ENCODE results near the gene TSPAN18. TPM values are rescaled to one million over a fixed set of nuclear protein-coding genes. Genes with fewer than 3 reads are reported as not detected.

TSPAN18 gene
- total and polyA plus RNA-seq, 2 of the 8 experiments (the other 6 are each of a cell fraction or from before 2014, with no cell fraction given): 5.2 to 10.2 TPM

DNA sequence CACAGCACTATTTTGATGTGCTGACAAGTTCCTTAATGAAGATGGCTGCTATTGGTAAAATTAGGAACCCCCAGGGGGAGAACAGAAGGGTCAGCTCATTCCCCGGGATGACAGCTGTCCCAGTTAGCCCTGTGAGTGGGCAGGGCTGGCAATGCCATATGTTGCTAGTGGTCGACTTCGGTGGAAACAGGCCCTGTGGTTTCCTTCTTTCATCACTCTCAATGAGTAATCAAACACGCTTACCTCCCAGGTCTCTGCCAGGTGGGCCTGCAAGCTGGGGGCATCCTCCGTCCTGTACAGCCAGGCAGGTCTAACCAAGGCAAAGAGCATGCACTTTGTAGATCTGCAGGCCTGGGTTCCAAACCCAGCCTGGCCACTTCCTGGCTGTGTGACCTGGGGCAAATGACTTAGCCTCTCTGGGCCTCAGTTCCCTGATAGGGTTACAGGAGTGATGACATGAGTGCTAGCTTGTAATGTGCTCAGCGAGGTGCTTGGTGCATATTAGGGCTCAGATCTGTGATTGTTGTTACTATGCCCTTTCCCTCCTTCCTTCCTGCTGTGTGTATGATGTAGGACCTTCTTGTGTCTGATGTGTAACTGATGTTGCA lies 85.2 kb downstream of the TSPAN18 start:
- Histone ChIP-seq H3K4me1 (replicated peaks in 1 of 4; ENCODE audit: control insufficient read depth in 3 of 4, insufficient read depth in 4 of 4, low read length in 3 of 4) (no peaks in the 10 kb centered on the region), H2BK5ac (ENCODE audit: low read depth, low read length) (no peak overlapping the region), H4K20me1 (replicated peaks in 1 of 2; ENCODE audit: control insufficient read depth in 1 of 2, insufficient read depth in 2 of 2, low read length in 2 of 2) (no peaks in the 10 kb centered on the region), H3K36me3 (ENCODE audit: control insufficient read depth in 2 of 4, insufficient read depth in 4 of 4, low read length in 3 of 4) (no peaks in the 10 kb centered on the region), H2AFZ (ENCODE audit: low read length) (no peak overlapping the region), H3K9me3 (ENCODE audit: insufficient read depth in 2 of 2, low read depth in 1 of 2, low read length in 1 of 2) (no peaks in the 10 kb centered on the region), H2BK15ac (ENCODE audit: low read length) (no peak overlapping the region), H3K18ac (ENCODE audit: extremely low read depth, low read length) (no peak overlapping the region), H4K5ac (ENCODE audit: insufficient read length, low read depth, low read length) (no peak overlapping the region), H3K79me2 (ENCODE audit: control insufficient read depth in 1 of 2, insufficient read depth in 2 of 2, low read length in 2 of 2) (no peaks in the 10 kb centered on the region), H2BK120ac (replicated peaks; ENCODE audit: low read depth, low read length) (no peak overlapping the region), H3K23ac (ENCODE audit: insufficient read length) (no peak overlapping the region), H2AK5ac (ENCODE audit: low read depth, low read length) (no peak overlapping the region), H4K91ac (replicated peaks; ENCODE audit: insufficient read length, low read length) (no peak overlapping the region), H3K27me3 (replicated peaks in 1 of 4; ENCODE audit: control insufficient read depth in 3 of 4, extremely low read depth in 1 of 4, insufficient read depth in 3 of 4, low read length in 3 of 4) (no peaks in the 10 kb centered on the region), H3K56ac (replicated peaks; ENCODE audit: insufficient read length, low read depth, low read length) (no peak overlapping the region), H3K23me2 (ENCODE audit: low read depth, low read length) (no peaks in the 10 kb centered on the region), H3K14ac (ENCODE audit: insufficient read length) (no peak overlapping the region), H2BK20ac (ENCODE audit: low read length) (no peak overlapping the region), H2BK12ac (ENCODE audit: low read depth, low read length) (peak overlapping the region; percentile 60; the same call in 1 of the 2 replicates), H3K79me1 (ENCODE audit: low read depth, low read length) (no peaks in the 10 kb centered on the region), H3K27ac (ENCODE audit: low read depth, low read length) (no peak overlapping the region), H3K4me2 (ENCODE audit: insufficient read depth in 1 of 2, low read depth in 2 of 2, low read length in 2 of 2) (no peak overlapping the region), H3K4me3 (ENCODE audit: extremely low read depth in 1 of 4, insufficient read depth in 2 of 4, low read depth in 3 of 4, low read length in 4 of 4) (no peak overlapping the region), H3K9ac (replicated peaks in 1 of 4; ENCODE audit: extremely low read depth in 1 of 4, low read depth in 3 of 4, low read length in 3 of 4) (no peak overlapping the region), H4K8ac (ENCODE audit: extremely low read depth, insufficient read depth, low read length) (no peak overlapping the region), H3K4ac (replicated peaks; ENCODE audit: insufficient read length, low read depth, low read length) (no peak overlapping the region)
- FAIRE-seq (no peak), DNase-seq (ENCODE audit: low read depth in 1 of 2, low spot score in 2 of 2) (no peak)
- WGBS, 2 experiments (ENCODE audit: extremely low coverage in 1 of 2, insufficient coverage in 1 of 2, insufficient read length in 1 of 2, insufficient replicate concordance in 2 of 2, low coverage in 1 of 2, low lambda C conversion rate in 2 of 2, missing lambda C conversion rate in 1 of 2): 89% methylated on average over 6 of the region's 6 CpGs; no CpG with 5 or more reads in 1 of the 2 experiments
- ChIA-PET POLR2A (ENCODE audit: partially characterized antibody) (no interaction called here), CTCF (ENCODE audit: partially characterized antibody) (interaction anchor here (0.9 to 1.2 kb wide), 4 partner anchors 13 to 190 kb away, joined by 3 read pairs; no protein-coding TSS in a partner anchor)
- TF ChIP-seq RNF2 (IDR thresholded peaks at IDR 0.05; ENCODE audit: borderline replicate concordance, low read depth, low read length, missing control alignments, poor library complexity, severe bottlenecking): no peak
